ENCODE measurements around the gene CORO6. TPM values are rescaled to one million over a fixed set of nuclear protein-coding genes. Genes with fewer than 3 reads are reported as not detected.

Gene CORO6
- polyA plus RNA-seq, 1 donor (not counting 4 experiments of a cell fraction or from before 2014, with no cell fraction given): 20.5 TPM

GRCh38 chr17:29640981-29641642 lies 18.4 kb upstream of the CORO6 start:
- peak overlapping the region; percentile 89 for H3K27ac ChIP-seq (ENCODE audit: control insufficient read depth, insufficient read depth, low read length)
- H3K9me1 ChIP-seq (ENCODE audit: control insufficient read depth, extremely low read depth, insufficient read depth, low read length): no peaks in the 10 kb centered on the region
- no peak overlapping the region for H3K4me2 ChIP-seq (ENCODE audit: control insufficient read depth, extremely low read depth, insufficient read depth, low read depth, low read length)
- H4K20me1 ChIP-seq (ENCODE audit: control insufficient read depth, extremely low read depth, insufficient read depth, low read length): no peaks in the 10 kb centered on the region
- FAIRE-seq (no peak), DNase-seq (ENCODE audit: low read depth, low spot score) (no peak)
- dilution Hi-C loops (cut with MboI; ENCODE audit: extremely low pct_ligation_motif_present, low sequenced_read_pairs): no loop called here
- H3K79me2 ChIP-seq (ENCODE audit: control insufficient read depth, insufficient read depth, low read length): no peaks in the 10 kb centered on the region
- H3K9me3 ChIP-seq (ENCODE audit: control insufficient read depth, low read depth, low read length): no peaks in the 10 kb centered on the region
- TF ChIP-seq CTCF (optimal IDR thresholded peaks at IDR 0.05 in 1 of 3, IDR thresholded peaks at IDR 0.05 in 1 of 3, conservative IDR thresholded peaks at IDR 0.05 in 1 of 3; ENCODE audit: extremely low read depth in 1 of 3, insufficient read depth in 2 of 3, low read length in 3 of 3) (no peak), EZH2 (IDR thresholded peaks at IDR 0.05; ENCODE audit: low read length) (no peak)
- H3K36me3 ChIP-seq (ENCODE audit: control insufficient read depth in 2 of 2, extremely low read depth in 1 of 2, insufficient read depth in 2 of 2, low read length in 2 of 2): peaks cover 5% of the 10 kb centered on the region in 2 experiments
- H3K4me1 ChIP-seq (ENCODE audit: control insufficient read depth, extremely low read depth, insufficient read depth, low read length): peaks cover 23% of the 10 kb centered on the region
- no peak overlapping the region for H3K4me3 ChIP-seq (ENCODE audit: control insufficient read depth in 2 of 3, extremely low read depth in 1 of 3, insufficient read depth in 2 of 3, low read depth in 1 of 3, low read length in 3 of 3)
- no peaks in the 10 kb centered on the region for H3K27me3 ChIP-seq (ENCODE audit: control insufficient read depth, extremely low read depth, insufficient read depth, low read length)
- peak overlapping the region; percentile 63 for H3K9ac ChIP-seq (ENCODE audit: control insufficient read depth, extremely low read depth, insufficient read depth, low read length)
- no peak overlapping the region for H2AFZ ChIP-seq (ENCODE audit: control insufficient read depth, low read length)

- H3K4me1 ChIP-seq (ENCODE audit: control insufficient read depth, extremely low read depth, insufficient read depth, low read length): peaks cover 23% of the 10 kb centered on the region
- TF ChIP-seq EZH2 (IDR thresholded peaks at IDR 0.05; ENCODE audit: low read length): no peak
- TF ChIP-seq CTCF (optimal IDR thresholded peaks at IDR 0.05 in 1 of 3, IDR thresholded peaks at IDR 0.05 in 1 of 3, conservative IDR thresholded peaks at IDR 0.05 in 1 of 3; ENCODE audit: extremely low read depth in 1 of 3, insufficient read depth in 2 of 3, low read length in 3 of 3): no peak
Measured at GRCh38 chr17:29640413-29640812, 17.7 kb upstream of the CORO6 start.

More at GRCh38 chr17:29640413-29640812, 17.7 kb upstream of the CORO6 start:
- Histone ChIP-seq H3K9me1 (ENCODE audit: control insufficient read depth, extremely low read depth, insufficient read depth, low read length) (no peaks in the 10 kb centered on the region), H4K20me1 (ENCODE audit: control insufficient read depth, extremely low read depth, insufficient read depth, low read length) (no peaks in the 10 kb centered on the region), H3K36me3 (ENCODE audit: control insufficient read depth in 2 of 2, extremely low read depth in 1 of 2, insufficient read depth in 2 of 2, low read length in 2 of 2) (peaks cover 6 to 7% of the 10 kb centered on the region in 2 experiments), H3K27me3 (ENCODE audit: control insufficient read depth, extremely low read depth, insufficient read depth, low read length) (no peaks in the 10 kb centered on the region), H3K4me3 (ENCODE audit: control insufficient read depth in 2 of 3, extremely low read depth in 1 of 3, insufficient read depth in 2 of 3, low read depth in 1 of 3, low read length in 3 of 3) (no peak overlapping the region), H3K79me2 (ENCODE audit: control insufficient read depth, insufficient read depth, low read length) (no peaks in the 10 kb centered on the region), H3K4me2 (ENCODE audit: control insufficient read depth, extremely low read depth, insufficient read depth, low read depth, low read length) (peak overlapping the region; percentile 33), H3K9me3 (ENCODE audit: control insufficient read depth, low read depth, low read length) (no peaks in the 10 kb centered on the region), H2AFZ (ENCODE audit: control insufficient read depth, low read length) (peak overlapping the region; percentile 25), H3K27ac (ENCODE audit: control insufficient read depth, insufficient read depth, low read length) (peak overlapping the region; percentile 89), H3K9ac (ENCODE audit: control insufficient read depth, extremely low read depth, insufficient read depth, low read length) (peak overlapping the region; percentile 63)
- DNase-seq (ENCODE audit: low read depth, low spot score): no peak
- no peak for FAIRE-seq
- dilution Hi-C loops (cut with MboI; ENCODE audit: extremely low pct_ligation_motif_present, low sequenced_read_pairs): no loop called here

Measured in keratinocyte (primary cell).